ENCODE results near the gene GREM1.

Gene GREM1

GRCh38 chr15:32709295-32710033 lies 8.3 kb upstream of the GREM1 start:
- Histone ChIP-seq H3K9me3 (ENCODE audit: insufficient read depth, low read depth, low read length) (no peaks in the 10 kb centered on the region), H3K4me3 (ENCODE audit: low read length, poor library complexity, severe bottlenecking) (no peak overlapping the region), H3K4me1 (ENCODE audit: insufficient read depth, low read length, poor library complexity, severe bottlenecking) (no peaks in the 10 kb centered on the region), H3K36me3 (ENCODE audit: insufficient read depth, low read length) (no peaks in the 10 kb centered on the region), H3K9me2 (replicated peaks; ENCODE audit: low read depth, low read length) (no peaks in the 10 kb centered on the region), H3K27me3 (ENCODE audit: insufficient read depth, low read length, poor library complexity, severe bottlenecking) (no peaks in the 10 kb centered on the region), H3F3A (ENCODE audit: low read depth) (no peaks in the 10 kb centered on the region), H3K4me2 (ENCODE audit: low read depth, low read length, poor library complexity, severe bottlenecking) (no peak overlapping the region), H3K79me2 (ENCODE audit: insufficient read depth, low read length) (no peaks in the 10 kb centered on the region), H2AFZ (ENCODE audit: low read length) (no peak overlapping the region), H3K9ac (ENCODE audit: low read depth, low read length, poor library complexity, severe bottlenecking) (no peak overlapping the region), H4K20me1 (ENCODE audit: insufficient read depth, low read length, poor library complexity, severe bottlenecking) (no peaks in the 10 kb centered on the region)
- TF ChIP-seq CTCF (conservative IDR thresholded peaks at IDR 0.05; ENCODE audit: low read length) (no peak), EZH2phosphoT487 (IDR thresholded peaks at IDR 0.05; ENCODE audit: borderline replicate concordance) (no peak)

- H3K36me3 ChIP-seq (ENCODE audit: insufficient read depth, low read length) = no peaks in the 10 kb centered on the region
- H4K20me1 ChIP-seq (ENCODE audit: insufficient read depth, low read length, poor library complexity, severe bottlenecking) = no peaks in the 10 kb centered on the region
- H2AFZ ChIP-seq (ENCODE audit: low read length) = no peak overlapping the region
- no peaks in the 10 kb centered on the region for H3F3A ChIP-seq (ENCODE audit: low read depth)
- no peaks in the 10 kb centered on the region for H3K27me3 ChIP-seq (ENCODE audit: insufficient read depth, low read length, poor library complexity, severe bottlenecking)
- H3K4me1 ChIP-seq (ENCODE audit: insufficient read depth, low read length, poor library complexity, severe bottlenecking) = peaks cover 10% of the 10 kb centered on the region
- H3K9me2 ChIP-seq (replicated peaks; ENCODE audit: low read depth, low read length) = no peaks in the 10 kb centered on the region
- no peak overlapping the region for H3K4me2 ChIP-seq (ENCODE audit: low read depth, low read length, poor library complexity, severe bottlenecking)
- no peak overlapping the region for H3K9ac ChIP-seq (ENCODE audit: low read depth, low read length, poor library complexity, severe bottlenecking)
- no peaks in the 10 kb centered on the region for H3K9me3 ChIP-seq (ENCODE audit: insufficient read depth, low read depth, low read length)
- no peak overlapping the region for H3K4me3 ChIP-seq (ENCODE audit: low read length, poor library complexity, severe bottlenecking)
- TF ChIP-seq CTCF (conservative IDR thresholded peaks at IDR 0.05; ENCODE audit: low read length) = no peak
- no peak for TF ChIP-seq EZH2phosphoT487 (IDR thresholded peaks at IDR 0.05; ENCODE audit: borderline replicate concordance)
- H3K79me2 ChIP-seq (ENCODE audit: insufficient read depth, low read length) = no peaks in the 10 kb centered on the region
Measured at GRCh38 chr15:32715276-32715675, 2.5 kb upstream of the GREM1 start.

GRCh38 chr15:32716216-32716914 lies 1.4 kb upstream of the GREM1 start:
- Histone ChIP-seq H3K79me2 (ENCODE audit: insufficient read depth, low read length) (no peaks in the 10 kb centered on the region), H3K4me2 (ENCODE audit: low read depth, low read length, poor library complexity, severe bottlenecking) (no peak overlapping the region), H3K9me3 (ENCODE audit: insufficient read depth, low read depth, low read length) (no peaks in the 10 kb centered on the region), H3K27me3 (ENCODE audit: insufficient read depth, low read length, poor library complexity, severe bottlenecking) (no peaks in the 10 kb centered on the region), H3K4me1 (ENCODE audit: insufficient read depth, low read length, poor library complexity, severe bottlenecking) (peaks cover 15% of the 10 kb centered on the region), H3K36me3 (ENCODE audit: insufficient read depth, low read length) (no peaks in the 10 kb centered on the region), H3F3A (ENCODE audit: low read depth) (no peaks in the 10 kb centered on the region), H3K4me3 (ENCODE audit: low read length, poor library complexity, severe bottlenecking) (no peak overlapping the region), H3K9ac (ENCODE audit: low read depth, low read length, poor library complexity, severe bottlenecking) (no peak overlapping the region), H2AFZ (ENCODE audit: low read length) (no peak overlapping the region), H4K20me1 (ENCODE audit: insufficient read depth, low read length, poor library complexity, severe bottlenecking) (no peaks in the 10 kb centered on the region), H3K9me2 (replicated peaks; ENCODE audit: low read depth, low read length) (no peaks in the 10 kb centered on the region)
- TF ChIP-seq EZH2phosphoT487 (IDR thresholded peaks at IDR 0.05; ENCODE audit: borderline replicate concordance) = no peak
- no peak for TF ChIP-seq CTCF (conservative IDR thresholded peaks at IDR 0.05; ENCODE audit: low read length)

Data from Loucy (cell line).